GM19463 (cell line): Measurements from ENCODE around the gene CAMKMT.

ENCODE experiments used
- ATAC-seq: cut with Tn5 transposase; IDR thresholded peaks from one replicate; pipeline ENCODE4 v1.9.1; 2021; ENCODE audit warnings: mild to moderate bottlenecking, moderate library complexity; ENCODE audit not compliant: unreplicated experiment

CAMKMT gene

DNA sequence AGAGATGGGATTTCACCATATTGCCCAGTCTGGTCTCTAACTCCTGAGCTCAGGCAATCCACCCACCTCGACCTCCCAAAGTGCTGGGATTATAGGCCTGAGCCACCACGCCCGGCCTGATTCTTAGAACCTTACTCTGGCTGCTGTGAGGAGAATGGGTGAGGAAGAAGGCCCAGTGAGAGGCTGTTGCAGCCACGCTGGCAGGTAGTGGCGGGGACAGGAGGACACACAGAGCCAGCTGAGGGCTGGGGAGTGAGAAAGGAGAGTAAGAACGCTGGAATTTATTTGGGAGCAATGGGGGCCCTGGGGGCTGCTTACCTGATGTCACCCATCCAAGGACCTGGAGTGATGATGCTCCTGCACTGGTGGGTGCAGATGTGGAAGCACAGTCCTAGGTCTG, 425.9 kb downstream of the CAMKMT start:
- ATAC-seq: no peak

DNA sequence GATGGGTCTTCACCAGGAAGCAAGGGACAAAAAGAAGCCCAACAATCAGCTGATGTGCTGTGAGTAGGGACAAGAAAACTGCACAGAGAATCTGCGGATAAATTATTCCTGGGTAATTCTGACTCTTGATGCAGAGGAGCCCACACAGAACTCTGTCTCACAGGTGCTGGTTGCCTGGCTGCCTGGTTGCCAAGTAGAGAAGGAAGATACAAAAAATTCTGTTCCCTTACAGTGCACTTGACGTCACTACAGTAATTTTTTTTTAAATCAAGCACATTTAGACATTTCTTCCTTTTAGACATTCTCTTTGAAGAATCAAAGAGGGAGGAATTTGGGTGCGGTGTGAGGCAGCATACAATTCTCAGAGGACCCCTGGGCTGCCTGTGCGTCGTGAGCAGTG, 427.7 kb downstream of the CAMKMT start:
- no peak for ATAC-seq

DNA sequence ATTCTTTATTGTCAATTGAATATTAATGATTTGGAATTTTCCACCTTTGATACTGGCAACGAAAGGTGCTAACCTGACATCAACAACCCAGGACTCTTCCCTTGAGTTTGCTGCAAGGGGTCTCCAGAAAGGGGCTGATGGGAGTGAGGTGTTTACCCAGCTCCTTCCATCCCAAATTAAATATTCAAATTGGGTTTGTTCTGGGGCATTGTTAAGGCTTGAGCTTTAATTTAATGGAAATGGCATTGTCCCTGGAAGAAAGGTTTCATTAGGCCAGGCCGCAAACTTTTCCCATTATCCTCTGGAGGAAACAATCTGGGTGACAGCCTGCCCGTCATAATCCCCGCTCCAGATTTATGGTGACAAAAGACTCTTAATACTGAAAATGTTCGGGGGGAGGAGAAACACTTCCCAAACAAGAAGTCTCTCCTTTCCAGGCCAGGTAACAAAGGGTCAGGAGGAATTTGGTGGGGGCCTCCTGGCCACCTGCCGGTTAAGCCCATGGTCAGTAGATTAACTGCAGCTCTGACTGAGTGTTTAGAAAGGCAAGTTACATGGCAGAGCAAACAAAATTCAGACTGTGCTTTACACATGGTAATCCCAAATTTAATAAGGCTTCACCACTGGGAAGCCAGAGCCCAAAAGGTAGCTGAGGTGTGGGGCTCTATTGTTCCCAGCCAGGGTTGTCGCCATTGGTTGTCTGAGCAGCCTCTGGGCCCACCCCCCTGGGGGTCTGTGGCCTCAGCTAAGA, 428.4 kb downstream of the CAMKMT start:
- ATAC-seq: no peak

DNA sequence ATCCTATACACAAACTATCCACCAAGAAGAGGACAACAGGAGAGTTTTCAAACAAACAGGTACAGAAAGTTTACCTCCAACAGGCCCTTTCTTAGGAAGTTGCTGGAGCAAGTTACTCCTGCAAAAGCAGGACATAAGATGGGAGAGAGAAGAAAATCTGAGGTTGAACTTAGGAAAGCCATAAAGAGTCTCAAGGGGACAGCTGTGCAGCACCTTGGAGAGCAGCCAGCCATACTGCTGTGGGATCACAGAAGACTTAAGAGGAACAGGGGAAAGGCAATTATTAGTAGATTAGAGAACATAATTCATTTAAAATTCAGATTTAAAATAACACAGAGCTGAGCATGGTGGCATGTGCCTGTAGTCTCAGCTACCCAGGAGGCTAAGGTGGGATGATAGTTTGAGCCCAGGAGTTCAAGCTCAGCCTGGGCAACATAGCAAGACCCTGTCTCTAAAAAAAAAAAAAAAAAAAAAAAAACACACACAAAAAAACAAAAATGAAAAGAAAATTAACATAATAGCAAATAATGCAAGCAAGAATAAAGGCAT, 431.6 kb downstream of the CAMKMT start:
- no peak for ATAC-seq

DNA sequence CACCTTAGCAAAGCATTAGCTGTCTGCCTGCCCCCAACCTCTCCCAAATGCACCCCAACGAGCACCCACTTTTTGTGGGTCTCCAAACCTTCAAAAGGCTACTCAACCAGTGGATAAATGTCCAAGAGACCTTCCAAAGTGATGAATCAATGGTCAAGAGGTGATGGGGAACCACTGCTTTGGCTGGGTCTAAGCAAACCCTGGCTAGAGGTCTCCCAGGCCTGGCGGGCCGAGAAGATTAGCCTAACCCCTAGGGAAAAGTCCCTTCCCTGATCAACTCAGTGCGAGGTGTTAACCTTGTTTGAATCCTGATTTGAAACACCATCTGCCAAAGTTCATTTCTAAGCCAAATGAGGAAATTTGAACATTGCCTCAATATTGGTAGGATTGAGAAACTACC, 435.0 kb downstream of the CAMKMT start:
- ATAC-seq: no peak

DNA sequence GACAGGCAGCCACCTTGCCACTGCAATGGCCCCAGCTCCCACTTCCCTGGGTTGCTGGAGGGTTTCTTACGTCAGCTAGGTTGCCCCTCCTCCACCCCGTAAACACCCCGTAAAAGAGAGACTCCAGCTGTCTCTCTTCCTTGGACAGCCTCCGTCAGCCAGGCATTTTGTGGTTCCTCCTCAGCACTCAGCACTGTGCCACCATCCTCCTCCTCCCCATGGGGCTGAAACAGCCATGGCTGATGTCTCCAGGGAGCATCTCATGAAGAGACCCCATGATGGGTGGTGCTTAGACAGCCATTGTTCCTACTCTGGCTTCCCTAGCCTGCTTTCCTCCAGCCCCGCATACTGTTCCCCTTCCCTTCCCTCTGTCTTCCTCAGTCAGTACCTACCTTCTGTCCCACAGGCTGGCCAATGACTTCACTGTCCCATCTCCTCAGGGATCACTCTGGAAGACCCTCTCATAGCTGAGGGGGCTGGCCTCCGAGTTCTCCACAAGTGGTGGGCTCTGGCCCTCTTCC, 436.5 kb downstream of the CAMKMT start:
- no peak for ATAC-seq

DNA sequence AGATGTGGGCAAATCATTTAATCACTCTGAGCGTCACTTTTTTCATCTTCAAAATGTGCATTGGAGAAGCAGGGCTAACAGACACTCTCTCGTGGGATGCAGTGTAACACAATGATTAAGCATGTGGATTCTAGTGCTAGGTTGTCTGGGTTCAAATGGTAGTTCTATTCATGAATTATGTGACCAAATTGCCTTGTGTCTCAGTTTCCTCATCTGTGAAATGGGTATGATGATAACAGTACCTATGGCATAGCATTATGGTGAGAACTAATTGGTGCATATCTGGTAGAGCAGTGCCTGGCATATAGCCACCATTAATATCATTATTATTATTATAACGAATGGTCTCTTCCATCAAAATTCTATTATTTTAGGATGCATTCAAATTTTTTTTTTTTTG, 437.4 kb downstream of the CAMKMT start:
- no peak for ATAC-seq

DNA sequence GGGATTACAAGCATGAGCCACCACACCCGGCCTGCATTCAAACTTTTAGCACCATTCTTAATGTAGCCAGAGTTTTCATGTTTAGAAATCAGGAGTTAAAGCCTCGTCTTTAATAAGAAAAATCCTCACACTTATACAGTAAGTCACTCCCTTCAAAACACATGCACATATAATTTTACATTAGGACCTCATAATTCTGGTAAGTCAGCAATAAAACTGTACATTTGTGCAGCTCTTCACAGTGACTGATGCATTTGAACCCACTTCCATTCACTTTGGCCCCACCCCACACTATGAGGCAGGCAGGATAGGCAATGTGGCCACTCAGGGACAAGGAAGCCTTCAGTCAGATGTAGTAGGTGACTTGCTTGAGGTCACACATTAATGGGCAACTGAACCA, 438.0 kb downstream of the CAMKMT start:
- no peak for ATAC-seq

DNA sequence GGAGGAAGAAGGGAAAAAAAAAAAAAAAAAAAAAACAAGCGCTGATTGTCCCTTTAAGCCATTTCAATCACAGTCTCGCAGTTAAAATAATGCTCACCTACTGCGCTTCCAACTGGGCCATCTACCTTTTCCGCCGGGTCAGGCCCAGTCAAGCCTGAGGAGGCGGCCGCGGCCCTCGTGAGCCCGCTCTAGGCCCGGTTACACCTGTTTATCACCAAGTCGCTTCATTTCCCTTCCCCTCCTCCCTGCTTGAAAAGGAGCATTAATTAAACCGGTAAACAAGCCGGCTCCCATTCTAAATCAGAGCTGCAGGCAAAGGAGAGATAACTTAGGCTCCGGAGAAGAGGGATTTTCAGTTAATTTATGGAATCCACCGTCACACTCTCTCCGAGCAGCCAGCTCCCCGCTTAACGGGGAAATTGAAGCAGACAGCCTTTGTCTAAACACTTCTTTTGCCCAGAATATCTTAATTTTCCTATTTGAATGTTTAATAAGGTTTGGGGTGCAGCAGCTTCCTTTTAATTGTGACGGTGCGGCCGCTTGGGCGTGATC, 439.6 kb downstream of the CAMKMT start:
- no peak for ATAC-seq

DNA sequence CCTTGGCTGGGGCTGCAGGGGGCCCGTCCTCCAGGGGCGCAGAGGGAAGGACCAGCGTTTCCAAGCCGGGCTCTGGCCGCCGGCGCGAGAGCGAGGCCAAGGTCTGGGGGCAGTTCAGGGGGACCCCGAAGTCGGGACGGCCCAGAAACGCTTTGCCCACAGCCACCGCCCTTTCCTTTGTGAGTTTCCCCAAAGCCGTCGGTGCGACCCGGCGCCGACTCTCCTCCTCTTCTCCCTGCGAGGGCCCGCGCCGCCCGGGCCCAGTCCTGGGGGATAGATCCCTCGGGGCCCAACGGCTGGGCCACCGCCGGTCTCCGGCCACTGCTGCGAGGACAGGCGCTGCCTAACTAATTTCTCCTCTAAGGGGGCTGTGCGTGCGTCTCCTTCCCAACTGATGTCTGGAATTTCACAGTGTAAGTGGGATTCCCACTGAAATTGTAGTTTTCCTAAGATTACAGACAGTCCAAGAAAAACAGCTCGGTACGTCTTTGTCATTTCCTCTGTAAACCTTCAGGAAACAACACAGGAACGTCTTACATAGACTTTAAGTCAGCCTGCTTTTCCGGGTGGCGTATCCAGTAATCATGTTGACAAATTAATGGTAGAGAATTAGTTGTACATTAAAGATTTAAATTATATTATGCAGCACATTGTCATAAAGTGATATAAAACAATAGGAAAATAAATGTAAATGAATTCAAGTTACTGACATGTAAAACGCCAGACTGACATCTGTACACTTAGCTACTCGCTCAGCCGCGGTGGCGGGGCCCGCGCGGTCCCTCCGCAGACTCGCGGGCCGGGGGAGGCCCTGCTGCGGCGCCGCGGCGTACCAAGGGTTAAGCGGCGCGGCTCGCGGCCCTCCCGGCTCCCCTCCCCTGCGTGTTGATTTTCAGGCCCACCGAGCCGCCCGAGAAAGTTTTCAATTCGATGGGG, 440.4 kb downstream of the CAMKMT start:
- ATAC-seq: no peak

DNA sequence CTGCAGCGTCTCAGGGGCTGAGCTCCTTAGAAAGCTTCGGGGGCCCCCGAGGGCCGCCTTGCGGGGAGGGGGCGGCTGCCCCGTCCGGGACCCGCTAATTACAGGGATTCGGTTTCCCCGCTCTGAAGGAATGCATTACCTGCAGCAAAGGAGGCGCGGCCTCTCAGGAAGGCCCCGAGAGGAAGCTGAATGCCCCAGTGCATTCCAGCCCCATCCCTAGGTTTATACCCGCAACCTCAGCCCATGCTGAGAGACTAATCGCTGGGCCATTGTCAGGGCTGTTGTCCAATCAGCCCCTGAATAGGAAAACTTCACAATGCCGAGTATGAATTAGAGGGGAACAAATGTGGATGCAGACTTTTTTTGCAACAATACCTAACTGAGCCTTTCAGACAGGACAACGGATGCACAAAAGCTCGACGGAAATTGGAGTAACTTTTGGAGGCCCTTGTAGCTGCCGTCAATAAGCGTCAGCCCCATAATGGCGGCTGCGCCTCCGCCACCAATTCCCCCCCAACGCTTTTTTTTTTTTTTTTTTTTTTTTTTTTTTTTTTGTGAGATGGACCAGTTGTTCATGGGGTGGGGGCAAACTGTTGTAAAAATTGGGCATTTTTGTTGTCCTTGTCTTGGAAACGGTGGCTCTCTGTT, 441.2 kb downstream of the CAMKMT start:
- no peak for ATAC-seq

DNA sequence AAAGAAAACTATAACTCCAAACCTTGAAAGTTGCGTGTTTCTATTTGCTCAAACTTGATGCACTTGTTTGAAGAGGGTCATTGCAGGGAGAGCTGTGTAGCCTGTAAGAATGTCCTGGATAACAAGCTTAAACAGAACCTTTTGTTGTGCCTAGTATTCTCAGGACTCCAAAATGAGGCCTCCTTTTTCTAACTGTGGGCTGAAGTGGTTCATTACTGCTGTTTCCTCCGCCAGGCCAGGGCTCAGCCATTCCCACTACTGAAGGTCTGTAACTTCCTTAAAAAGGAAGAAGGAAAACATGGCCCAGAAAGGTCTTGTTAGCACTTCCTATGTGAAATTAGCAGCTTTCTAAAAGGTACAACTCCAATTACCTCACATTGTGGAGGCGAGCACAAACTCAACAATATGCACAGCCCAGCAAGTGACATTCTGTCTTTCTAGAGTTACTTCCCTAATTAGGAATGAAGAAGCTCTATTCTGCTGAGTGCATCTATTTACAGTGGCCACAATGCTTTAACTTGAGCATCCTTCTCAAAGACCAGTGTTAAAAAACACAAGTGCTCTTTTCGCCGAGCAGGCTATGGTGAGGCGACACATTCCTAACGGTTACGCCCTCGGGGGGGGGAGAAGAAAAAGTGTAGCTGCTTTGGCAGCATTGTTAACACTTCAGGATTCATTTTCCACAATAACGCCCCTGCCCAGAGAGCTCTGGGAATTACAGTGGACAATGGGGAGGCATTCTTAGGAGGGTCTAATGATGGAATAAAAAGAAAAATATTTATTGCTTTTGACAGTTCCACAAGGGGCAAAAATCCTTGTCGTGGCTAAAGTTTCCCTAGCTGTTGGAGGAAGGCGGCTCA, 442.9 kb downstream of the CAMKMT start:
- no peak for ATAC-seq

DNA sequence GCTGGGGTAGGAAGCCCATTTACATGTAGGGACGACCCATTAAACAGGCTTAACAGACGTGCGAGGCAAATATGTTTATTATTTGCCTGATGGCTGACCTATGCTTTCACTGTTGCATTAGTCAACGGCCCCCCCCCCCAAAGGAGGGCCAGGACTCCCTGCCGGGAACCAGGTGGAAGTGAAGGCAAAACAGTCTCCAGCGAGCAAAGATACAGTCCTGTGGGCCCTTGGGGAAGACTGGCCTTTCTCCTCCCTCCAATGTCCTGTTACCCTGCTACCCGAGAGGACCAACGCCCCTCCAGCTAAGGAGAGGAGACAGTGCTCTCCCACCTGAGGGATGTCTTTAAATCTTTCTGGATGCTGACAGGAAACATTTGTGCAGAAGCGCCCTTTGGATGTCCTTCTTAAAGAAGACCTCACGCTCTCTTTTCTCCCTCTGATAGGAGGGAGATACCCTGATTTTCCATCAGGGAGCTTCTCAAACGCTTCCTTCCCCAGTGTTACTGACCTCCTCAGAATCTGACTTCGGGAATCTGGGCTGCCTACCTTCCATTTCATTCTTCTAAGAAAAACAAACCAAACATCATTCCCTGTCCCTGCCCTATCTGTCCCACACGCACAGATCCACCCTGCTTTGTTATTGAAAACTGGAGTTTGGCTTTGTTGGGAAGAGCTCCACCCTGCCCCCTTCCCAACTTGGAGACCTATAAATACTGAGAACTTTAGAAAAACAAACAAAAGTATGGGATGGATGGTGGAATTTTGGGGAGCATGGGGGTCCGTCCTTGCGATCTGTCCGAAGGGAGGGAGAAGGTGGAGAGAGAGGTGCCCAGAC, 443.9 kb downstream of the CAMKMT start:
- no peak for ATAC-seq

DNA sequence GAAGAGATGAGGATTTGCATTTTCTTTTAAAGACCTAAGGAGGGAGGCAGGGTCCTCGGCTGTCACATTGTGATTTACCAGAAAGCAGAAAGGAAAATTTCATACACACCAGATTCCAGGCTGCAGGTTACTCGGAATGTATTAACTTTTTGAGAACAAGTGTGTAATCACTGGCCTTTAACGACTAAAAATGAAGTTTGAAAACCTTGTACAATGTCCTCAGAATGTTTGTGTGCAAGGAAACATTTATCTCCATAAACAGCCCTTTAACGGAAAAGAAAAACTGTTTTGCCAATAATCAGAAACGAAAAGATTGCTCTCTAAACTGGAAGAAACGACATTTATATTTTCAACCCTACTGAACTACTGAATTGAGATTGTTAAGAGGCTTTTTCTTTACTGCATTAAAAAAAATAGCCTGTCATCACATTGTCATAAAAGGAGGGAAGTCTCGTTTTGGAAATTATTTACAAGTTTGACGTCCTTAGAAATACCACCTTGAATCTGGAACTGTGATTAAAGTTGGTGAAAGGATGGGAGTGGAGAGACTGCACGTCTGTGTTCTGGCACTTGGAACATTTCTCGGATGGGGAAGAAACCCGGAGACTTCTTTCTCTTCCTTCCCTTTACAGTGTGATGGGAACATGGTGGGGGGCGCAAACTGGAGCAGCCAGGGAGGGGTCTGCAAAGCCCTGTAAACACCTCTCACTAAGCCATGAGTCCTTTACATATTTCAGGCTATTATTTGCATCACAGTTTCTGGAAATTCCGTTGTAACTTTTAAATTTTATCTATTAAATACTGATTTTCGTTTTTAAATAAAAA, 445.7 kb downstream of the CAMKMT start:
- no peak for ATAC-seq

DNA sequence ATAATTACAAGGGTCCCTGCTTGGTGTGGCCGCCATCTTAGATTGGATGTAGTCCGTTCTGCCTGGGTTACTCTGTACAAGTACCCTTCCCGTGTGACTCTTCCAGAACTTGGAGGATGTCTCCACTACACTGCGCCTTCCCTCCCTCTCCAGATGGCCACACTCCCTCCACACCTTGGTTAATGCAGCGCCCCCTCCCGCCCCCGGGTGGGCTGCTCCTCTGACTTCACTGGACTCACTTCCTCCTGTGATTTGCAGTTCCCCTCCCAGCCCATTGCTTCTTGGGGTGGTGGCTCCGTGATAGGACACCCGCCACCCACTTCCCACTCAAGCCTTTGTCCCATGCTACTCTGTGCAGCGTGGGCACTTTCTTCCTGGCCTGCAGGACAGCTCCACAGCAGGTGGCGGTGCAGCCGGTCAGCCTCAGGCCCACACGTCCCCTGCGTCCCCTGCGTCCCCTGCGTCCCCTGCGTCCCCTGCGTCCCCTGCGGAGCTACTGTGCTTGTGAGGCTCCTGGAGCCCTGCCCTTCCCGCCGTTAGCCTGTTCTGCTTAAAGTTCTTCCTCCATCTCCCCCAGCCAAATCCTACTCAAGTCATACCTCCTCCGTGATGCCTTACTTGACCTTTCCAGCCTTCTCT, 449.3 kb downstream of the CAMKMT start:
- no peak for ATAC-seq

DNA sequence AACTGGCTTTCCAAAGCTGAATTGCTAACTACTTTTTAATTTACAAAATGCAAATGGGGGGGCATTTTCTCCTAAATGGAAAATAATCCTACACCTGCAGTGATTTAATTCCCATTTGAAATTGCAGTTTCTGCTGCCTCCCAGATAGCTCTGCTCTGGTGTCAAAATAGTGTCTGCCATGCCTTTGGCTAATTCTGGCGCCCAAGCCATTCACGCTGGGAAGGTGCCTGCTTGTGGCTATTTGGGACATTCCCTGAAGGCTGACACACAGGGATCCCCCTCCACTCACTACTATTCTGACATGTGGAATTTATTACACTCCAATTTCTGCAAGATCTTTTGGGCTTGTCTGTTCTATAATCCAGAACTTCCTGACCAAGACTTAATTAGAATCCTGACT, 451.4 kb downstream of the CAMKMT start:
- no peak for ATAC-seq

DNA sequence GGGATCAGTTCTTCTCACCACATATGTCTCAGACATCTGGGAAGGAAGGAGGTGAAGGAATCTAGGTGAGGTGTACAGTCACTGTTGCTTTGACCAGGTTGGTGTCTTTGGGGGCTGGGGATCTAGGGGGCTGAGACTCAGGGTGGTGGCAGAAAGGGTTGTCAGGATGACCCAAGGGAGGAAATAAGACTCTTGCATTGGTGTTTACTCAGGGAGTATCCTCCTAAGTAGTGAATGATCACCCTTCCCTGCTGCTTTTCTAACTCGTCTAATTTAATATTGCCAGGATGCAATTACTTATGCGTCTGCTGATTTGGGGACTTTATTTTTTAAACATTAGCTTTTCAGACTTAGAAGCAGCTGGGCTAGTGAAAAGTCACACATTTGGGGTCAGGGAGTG, 451.9 kb downstream of the CAMKMT start:
- ATAC-seq: no peak

DNA sequence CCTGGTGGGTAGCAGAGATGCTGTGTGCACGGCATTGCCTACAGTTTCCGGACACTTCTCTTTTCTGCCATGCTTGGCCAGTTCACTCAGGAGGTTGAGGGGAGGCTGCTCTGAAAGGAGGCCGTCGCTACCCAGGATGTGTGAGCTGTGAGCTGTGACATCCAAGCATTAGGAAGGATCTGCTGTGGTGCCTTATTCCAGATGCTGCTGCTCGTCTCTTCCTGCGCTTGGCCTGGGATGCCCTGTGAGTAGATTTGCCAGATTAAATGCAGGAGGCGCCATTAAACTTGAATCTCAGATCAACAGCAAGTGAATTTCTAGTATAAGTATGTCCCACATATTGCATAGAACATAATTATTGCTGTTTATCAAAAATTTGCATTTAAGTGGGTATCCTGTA, 455.5 kb downstream of the CAMKMT start:
- ATAC-seq: no peak
